HPDE6-E6E7 (cell line): ENCODE data around the gene PRR22.

Experiments used
- DNase-seq: peaks from one replicate; pipeline ENCODE4 v3.0.0; 2011; ENCODE audit warnings: missing footprints; ENCODE audit errors: extremely low spot score

Gene PRR22

DNA sequence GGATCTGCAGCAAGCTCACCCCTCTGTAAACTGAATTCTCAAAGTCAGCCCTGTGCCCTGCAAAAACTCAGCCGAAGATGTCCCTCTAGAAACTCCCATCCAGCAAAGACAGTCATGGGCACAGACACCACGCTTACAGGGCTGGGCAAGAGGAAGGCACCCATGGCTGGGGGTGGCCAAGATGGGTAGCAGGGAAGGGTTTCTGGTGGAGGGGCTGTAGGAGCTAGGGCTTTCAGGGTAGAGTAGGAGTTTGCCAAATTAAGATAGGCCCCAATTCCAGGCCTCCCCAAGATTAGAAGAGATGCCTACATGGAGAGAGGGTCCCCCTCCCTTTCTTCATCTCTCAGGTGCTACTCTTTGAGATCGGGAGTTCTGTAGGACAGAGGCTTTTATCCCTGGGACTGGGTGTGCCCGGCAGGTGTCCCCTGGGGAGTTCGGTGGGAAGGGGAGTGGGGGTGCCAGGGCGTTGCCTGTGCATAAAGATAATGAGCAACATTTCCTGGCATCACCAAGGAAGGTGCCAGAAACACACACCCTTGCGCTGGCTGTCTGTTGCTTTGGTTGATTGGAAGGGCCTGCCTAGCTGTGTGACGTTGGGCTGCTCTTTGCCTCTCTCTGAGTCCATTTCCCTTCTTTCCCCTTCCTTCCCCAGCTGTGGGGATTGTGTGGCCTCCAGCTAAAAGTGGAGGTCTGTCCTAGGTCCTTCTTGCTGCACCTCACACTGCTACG, 29.7 kb upstream of the PRR22 start:
- DNase-seq, result no peak

DNA sequence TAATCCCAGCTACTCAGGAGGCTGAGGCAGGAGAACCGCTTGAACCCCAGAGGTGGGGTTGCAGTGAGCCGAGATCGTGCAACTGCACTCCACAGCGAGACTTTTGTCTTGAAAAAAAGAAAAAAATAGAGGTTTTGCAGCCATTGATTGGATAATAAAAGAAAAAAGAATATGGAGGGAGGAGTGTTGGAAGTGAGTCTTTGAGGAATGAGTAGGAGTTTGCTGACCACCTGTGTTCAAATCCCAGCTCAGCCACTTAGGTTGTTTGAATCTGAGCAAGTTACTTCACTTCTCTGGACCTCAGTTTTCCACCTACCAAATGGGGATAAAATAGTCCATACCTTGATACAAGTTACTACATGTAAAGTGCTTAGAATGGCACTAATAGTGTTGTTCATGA, 26.6 kb upstream of the PRR22 start:
- DNase-seq, result no peak

DNA sequence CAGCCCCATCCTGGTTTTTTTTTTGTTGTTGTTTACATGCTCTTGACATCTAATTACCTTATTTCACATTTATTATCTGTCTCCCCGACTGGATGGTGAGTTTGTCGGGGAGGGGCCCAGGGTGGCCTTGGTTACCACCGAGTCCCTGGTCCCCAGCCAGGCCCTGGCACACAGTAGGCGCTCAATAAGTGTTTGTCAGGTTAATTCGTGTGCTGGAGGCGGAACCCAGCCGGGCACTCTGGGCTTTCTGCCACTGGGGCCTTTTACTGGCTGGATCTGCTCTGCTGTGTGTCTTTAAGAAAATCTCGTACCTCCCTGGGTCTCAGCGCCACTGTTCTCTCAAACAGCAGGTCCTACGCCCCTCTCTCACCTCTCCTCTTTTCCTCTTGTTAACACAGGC, 24.9 kb upstream of the PRR22 start:
- no peak for DNase-seq

DNA sequence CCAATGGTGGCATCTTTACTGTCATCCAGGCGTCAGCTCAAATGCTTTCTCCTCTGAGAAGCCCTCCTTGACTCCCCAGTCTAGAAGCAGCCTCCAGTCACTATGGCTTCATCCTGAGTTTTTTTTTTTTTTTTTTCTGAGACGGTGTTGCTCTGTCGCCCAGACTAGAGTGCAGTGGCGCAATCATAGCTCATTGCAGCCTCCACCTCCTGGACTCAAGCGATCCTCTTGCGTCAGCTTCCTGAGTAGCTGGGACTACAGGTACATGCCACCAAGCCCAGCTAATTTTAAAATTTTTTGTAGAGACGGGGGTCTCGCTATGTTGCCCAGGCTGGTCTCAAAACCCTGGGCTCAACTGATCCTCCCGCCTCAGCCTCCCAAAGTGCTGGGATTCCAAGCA, 24.5 kb upstream of the PRR22 start:
- no peak for DNase-seq

DNA sequence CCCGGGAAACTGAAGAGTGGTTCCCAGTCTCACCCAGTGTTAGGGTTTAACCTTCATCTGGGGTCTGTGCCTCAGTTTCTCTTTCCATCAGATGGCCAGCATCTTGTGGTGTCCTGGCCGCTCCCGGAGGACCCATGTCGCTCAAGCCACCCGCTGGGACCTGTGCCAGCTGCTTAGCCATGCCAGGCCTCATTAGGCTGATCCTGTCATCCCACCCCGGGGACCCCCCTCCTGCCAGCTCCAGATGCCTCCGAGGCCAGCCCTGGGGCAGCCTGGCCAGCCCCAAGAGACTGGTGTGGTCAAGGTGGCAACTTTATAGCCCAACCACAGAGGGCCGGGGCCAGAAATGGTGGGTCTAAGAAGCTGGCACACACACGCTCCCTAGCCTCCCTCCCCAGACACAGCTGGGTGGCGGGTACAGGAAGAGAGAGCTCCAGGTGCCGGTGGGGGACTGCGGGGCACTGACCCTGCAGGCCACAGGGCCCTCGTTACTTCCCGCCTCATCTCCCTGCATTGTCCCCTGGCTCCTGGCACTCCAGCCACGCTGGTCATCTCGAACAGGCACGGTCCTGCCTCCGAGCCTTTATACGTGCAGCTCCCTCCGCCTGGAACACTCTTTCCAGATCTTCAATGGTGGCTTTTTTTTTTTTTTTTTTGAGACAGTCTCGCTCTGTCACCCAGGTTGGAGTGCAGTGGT, 23.7 kb upstream of the PRR22 start:
- DNase-seq, result no peak

DNA sequence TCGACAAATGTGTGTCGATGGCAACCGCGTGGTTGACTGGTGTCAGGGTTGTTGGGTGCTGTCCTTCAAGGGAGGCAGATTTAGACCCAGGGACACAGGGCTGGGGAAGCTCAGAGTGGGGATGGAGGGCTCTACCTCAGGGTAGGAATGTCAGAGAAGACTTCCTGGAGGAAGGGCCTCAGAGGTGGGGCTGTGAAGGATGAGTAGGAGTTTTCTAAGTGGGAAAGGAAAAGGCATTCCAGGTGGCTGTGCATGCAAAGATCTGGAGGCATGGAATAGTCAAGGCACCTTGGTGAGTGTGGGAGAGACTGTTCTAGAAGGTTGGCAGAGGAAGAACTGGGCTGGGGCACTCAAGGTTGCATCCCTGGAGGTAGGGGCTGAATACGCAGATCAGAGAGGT, 22.4 kb upstream of the PRR22 start:
- no peak for DNase-seq

DNA sequence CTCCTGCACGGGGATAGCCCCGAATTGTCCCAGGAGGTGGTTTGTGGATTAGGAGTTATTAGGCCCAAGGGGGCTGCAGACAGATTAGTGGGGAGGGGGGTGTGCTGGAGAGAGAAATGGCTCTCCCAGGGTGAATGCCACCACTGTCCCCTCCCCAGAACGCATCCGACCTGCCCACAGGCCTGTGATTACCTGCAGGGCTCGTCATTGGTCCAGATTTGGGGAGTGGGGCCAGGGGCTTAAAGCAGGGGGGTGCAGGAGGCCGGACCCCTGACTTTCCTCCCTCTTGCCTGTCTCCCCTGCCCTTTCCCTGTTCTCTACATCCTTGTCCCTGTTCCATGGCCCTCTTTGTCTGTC, 21.6 kb upstream of the PRR22 start:
- no peak for DNase-seq

DNA sequence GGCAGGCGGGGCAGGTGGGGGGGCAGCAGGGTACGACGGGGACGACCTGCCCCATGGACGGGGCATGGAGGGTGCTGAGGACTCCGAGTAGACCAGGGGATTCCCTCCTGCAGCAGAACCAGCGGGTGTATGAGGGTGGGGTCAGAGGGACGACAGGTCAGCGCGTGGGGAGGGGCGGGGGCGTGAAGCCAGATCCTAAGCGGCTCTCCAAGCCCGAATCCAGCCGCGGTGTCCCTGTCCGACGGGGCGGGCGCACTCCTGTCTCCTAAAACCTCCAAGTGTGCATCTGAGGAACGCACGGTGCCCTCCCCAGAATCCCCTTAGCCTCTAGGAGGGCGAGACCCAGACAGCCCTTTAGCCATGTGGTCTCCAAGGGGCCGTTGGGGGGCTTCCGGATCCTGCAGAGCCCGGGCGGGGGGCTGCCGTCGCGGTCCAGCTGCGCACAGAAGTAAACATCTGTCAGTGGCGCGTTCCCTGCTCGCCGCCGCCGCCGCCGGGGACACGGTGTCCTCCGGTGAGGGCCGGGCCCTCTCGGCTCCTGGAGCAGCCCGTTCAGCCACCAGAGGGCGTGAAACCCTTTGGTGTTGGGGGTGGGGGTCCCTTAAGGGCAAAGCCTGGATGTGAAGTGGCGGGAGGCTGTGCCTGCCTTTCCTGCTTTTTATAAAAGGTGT, 21.1 kb upstream of the PRR22 start:
- peak; percentile 64 for DNase-seq

DNA sequence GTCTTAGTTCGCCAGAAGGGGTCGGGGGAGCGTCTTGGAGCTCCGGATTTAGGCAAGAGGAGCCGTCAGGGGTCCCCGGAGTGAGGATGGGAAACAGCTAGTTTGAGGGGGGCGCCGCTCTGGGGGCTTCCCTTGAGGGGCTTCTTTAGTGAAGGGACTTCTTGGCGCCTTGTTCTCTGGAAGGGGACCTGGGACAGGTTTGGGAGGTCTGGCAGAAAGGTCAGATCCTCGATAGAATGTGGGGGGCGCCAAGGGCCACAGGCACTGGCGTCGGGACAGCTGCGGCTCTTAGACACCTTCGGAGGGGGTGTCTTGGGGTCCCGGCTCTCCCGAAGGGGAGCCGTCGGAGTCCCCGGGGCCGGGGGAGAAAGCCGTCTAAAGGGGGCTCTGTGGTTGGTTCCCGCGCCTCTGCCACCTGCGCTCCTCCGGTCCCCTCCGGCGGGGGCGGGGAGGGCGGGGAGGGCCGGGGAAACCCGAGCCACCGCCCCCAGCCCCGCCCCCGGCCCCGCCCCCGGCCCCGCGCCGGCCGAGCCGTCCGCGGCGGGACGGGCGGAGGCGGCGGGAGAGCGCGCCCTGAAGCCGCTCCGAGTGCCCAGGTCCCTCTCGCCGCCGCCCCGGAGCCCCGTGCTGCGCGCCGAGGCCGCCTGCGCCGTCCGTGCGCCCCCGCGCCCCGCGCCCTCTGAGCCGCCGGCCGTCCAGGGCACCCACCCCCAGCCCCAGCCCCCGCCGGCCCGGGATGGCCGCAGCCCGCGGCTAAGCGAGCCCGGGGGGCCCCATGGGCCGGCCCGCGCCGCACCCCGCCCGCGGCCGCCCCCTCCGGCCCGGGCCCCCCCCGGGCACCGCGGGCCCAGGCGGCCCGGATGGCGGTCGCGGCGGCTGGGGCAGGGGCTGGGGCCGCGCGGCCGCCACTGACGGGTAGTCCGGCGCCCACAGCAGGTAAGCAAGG, 20.2 kb upstream of the PRR22 start, which contains the start of gene NRTN:
TSS of gene NRTN (plus strand) at position 552 of the 946 bp plus-strand sequence. CDS start 19,099 bp downstream, outside the sequence.
- peak; percentile 60 for DNase-seq

DNA sequence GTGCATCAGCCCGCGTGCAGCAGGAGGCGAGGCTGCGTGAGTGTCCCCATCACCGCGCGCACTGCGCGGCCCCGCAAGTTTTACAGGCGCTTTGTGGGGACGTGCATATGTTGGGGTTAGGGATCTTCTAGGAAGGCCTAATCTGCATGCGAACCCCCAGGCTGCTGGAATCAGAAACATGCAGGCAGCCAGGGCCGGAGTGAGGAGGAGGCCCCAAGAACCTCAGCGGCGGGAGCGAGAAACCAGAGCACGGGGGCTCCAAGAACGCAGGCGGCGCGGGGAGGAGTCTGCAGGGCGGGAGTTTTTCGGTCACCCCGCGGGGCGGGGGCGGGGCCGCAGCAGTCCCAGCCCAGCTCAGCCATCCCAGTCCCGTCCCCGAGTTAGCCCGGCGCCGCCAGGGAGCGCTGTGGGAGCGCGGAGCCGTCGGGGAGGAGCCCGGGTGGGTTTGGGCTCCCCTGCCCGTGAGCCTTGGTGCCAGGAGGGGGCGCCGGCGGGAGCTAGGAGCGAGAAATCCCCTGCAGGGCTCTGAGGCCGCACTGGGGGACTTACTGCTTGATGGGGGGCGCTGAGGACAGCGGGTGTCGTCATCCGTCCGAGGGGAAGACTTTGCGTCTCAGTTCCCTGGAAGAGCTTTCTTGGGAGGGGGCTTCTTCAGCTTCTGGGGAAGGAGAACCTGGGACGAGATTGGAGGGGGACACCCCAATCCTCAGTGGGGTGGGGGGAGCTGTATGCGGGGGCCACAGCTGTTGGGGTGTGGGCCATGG, 19.4 kb upstream of the PRR22 start:
- DNase-seq, result peak; percentile 96

DNA sequence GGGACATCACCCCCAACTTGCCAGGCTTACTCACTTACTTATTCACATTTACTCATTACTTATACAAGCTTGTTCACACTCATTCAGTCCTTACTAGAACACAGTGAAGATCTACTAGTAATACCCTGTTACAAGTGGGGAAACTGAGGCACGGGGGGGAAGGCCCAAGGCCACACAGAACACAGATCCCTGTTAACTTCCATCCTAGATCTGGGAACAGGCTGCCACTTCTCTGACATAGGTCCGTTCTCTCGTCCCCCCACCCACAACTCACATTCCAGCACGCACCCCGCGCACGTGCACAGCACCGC, 18.9 kb upstream of the PRR22 start:
- no peak for DNase-seq

DNA sequence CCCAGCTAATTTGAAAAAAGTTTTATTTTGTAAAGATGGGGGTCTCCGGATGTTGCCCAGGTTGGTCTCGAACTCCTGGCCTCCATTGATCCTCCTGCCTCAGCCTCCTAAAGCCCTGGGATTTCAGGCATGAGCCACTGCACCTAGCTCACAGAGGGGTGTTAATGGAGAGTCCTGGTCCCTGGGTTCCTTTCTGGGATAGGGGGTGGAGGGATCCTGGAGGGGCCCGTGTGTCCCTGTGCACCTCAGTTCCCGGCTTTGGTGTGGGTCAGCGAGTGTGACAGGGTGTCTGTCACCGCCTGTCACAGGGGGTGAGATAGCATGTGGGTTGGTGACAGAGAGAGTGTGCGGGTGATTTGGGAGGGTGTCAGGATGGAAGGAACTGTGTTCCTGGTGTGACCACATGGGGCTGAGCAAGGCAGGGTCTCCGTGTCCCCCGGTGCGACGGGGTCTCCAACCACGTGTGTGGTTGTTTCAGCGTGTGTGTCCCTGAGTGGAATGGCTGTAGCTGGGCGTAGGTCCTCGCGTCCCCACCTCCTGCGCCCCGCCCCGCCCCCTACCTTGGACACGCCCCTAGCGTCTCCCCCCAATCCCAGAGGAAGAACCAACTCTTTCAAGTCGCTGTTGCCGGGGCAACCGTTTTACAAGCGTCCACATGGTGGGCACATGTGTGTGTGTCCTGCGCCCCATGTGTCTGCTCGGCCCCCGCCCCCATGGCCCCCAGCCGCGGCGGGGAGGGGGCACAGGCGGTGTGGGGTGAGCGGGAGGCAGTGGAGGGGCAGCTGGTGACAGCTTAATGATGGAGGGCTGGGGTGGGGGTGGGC, 17.5 kb upstream of the PRR22 start:
- no peak for DNase-seq

DNA sequence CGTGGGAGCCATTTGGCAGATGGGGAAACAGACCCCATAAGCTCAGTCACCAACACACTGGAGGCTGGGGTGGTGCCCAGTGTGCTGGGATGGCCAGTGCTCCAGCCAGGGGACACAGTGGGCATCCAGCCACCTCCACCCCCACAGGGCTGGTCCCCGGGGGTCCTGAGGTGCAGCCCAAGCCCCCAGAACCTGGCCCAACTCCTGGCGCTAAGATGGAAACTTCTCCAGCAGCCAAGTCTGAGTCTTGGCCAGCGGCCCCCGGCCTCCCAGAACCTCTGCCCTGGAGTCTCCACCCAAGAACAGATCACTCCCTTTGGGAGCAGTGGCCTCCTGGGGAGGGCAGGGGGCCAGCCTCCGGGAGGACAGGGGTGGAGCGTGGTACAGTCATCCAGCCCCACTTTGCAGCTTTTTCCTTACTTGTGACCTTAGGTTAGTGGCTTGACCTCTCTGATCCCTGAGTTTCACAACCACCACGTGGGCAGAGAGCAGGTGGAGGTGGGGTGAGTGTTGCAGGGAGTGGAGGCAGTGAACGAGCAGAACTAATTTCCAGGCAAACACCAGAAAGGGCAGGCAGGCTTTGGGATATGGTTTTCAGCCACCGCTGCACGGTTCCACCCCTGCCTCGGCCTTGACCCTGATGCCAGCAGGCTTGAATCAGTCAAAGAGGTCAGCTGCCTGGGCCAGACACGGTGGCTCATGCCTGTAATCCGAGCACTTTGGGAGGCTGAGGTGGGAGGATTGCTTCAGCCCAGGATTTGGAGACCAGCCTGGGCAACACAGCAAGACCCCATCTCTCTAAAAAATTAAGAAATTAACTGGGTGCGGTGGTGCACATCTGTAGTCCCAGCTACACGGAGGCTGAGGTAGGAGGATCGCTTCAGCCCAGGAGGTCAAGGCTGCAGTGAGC, 16.1 kb upstream of the PRR22 start:
- DNase-seq, result no peak

DNA sequence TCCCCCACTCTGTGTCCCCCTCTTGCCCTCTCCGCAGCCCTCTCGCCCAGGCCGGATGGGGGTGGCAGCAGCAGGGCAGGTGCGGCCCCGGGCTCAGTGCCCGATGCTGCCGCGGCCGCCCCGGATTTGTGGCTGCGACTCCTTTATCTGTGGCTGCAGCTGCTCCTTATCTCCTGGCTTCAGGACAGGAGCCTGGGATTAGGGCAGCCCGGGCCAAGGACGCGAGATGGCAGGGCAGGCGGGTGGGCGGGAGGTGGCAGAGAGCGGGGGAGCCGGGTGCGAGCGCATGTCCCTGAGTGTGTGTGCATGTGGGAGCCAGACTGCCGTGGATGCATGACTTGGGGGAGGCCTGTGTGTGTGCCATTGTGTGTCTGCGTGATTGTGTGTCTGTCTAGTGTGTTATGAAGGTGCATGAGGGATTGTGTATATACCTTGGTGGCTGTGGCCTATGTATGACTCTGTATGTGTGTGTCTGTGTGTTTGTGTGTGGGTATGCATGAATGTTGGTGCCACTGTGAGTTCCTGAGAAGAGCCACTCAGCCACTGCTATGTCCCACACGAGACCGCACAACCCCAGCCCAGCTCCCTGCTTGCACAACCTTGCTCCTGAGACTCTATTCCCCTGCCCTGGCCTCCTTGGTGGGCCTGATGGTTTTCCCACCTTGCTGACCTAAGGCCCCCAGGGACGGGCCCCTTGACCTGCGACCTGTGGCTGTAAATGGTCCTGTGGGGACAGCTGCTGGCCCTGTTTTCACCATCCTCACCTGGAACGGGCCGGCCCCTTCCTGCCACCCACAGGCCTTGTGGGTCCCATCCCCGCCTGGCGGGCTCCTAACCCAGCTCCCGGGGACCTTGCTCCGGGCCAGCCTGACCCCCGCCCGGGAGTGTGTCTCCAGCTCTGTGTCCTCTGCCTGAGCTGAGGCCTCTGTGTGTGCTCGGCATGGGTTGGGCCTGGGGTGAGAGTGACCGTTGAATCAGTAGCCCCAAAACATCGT, 15.0 kb upstream of the PRR22 start:
- DNase-seq, result no peak

DNA sequence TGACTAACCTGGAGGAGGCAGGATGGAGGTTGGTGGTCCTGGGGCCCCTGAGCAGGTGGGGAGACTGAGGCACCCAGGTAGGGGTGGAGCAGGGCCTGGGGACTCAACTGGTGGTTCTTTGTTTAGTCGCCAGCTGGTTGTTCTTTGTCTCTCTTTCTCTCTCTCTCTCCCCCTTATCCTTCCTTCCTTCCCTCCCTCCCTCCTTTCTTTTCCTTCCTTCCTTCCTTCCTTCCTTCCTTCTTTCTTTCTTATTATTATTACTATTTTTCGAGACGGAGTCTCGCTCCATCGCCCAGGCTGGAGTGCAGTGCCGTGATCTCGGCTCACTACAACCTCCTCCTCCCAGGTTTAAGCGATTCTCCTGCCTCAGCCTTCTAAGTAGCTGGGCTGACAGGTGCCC, 13.7 kb upstream of the PRR22 start:
- DNase-seq, result no peak

DNA sequence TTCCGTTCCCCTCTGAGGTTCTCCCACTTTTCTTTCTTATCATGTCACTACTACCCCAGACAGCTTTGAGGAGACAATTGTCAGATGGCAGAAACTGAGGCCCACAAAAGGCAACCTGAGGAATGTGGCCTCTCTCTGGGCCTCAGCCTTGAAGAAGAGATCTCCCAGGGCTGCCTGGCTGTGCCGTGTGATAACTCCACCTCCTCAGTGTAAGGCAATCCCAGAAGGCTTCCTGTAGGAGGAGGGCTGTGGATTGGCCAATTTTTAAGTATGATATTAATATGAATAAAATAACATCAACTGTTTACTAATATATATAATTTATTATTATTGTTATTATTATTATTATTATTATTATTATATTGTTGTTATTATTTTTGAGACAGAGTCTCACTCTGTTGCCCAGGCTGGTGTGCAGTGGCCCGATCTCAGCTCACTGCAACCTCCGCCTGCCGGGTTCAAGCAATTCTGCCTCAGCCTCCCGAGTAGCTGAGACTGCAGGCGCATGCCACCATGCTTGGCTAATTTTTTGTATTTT, 10.9 kb upstream of the PRR22 start:
- DNase-seq, result no peak

DNA sequence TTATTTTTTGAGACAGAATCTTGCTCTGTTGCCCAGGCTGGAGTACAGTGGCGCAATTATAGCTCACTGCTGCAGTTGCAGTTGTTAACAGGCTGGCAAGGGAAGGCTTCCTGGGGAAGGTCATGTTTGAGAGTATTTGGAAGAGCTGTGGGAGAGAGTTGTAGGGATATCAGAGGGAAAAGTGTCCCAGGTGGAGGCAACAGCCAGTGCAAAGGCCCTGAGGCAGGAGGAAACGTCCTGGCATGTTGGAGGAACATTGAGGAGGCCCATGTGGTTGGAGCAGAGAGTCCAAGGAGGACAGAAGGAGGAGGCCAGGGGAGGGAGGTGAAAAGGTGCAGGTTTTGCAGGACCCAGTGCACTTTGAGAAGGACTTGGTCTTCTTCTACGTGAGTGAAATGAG, 8.6 kb upstream of the PRR22 start:
- DNase-seq, result no peak

DNA sequence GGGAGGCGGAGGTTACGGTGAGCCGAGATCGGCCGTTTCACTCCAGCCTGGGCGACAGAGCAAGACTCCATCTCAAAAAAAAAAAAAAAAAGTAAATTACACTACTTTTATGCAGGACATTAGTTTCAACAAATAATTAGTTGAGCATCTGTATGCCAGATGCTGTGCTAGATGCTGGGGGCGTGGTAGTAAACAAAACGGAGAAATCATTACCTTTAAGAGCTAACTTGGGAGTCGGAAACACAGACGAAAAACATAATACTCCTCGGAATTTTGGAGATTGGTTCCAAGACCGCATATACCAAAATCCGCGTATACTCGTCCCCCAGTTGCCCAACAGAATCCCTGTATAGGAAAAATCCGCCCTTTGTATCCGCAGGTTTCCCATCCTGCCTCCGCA, 7.7 kb upstream of the PRR22 start:
- no peak for DNase-seq
